ENCODE measurements around the gene PNKD.

GRCh38 chr2:218264773-218265561 is 5.4 kb upstream of the PNKD start:
- TF ChIP-seq CTCF (IDR thresholded peaks at IDR 0.05) (no peak), EP300 (IDR thresholded peaks at IDR 0.05) (no peak), POLR2AphosphoS5 (IDR thresholded peaks at IDR 0.05) (no peak), POLR2A (IDR thresholded peaks at IDR 0.05; ENCODE audit: low read depth) (no peak)

Measured in esophagus muscularis mucosa (tissue), 4 donors.